KOPT-K1 (cell line): ENCODE data around the gene CACHD1.

Source experiments
- H3K27ac ChIP-seq: fragments of 200-600 bp; sonication (generic); 2 replicates; pipeline ENCODE4 v1.5.1; 2016; ENCODE audit warnings: antibody characterized with exemption, mild to moderate bottlenecking, low read depth, low read length; ENCODE audit not compliant: poor library complexity, severe bottlenecking
- H3K36me3 ChIP-seq: fragments of 200-600 bp; sonication (generic); 2 replicates; pipeline ENCODE4 v1.5.1; 2017; ENCODE audit warnings: antibody characterized with exemption, mild to moderate bottlenecking, low read length, moderate library complexity; ENCODE audit not compliant: insufficient read depth
- H3K9me3 ChIP-seq: fragments of 200-600 bp; sonication (generic); 2 replicates; pipeline ENCODE4 v1.5.1; 2017; ENCODE audit warnings: antibody characterized with exemption, low read length, mild to moderate bottlenecking; ENCODE audit not compliant: insufficient read depth, poor library complexity, severe bottlenecking

The CACHD1 gene

GRCh38 chr1:64536836-64537490 is 67.0 kb downstream of the CACHD1 start:
- no peaks in the 10 kb centered on the region for H3K9me3 ChIP-seq
- H3K27ac ChIP-seq, result no peak overlapping the region
- no peaks in the 10 kb centered on the region for H3K36me3 ChIP-seq

GRCh38 chr1:64537942-64538341 is 68.0 kb downstream of the CACHD1 start:
- Histone ChIP-seq H3K9me3 (no peaks in the 10 kb centered on the region), H3K36me3 (no peaks in the 10 kb centered on the region), H3K27ac (no peak overlapping the region)

- no peak overlapping the region for H3K27ac ChIP-seq
- H3K36me3 ChIP-seq, result no peaks in the 10 kb centered on the region
- H3K9me3 ChIP-seq, result no peaks in the 10 kb centered on the region
Observed at GRCh38 chr1:64538389-64538788, 68.5 kb downstream of the CACHD1 start.

GRCh38 chr1:64539289-64539688 is 69.4 kb downstream of the CACHD1 start:
- Histone ChIP-seq H3K27ac (no peak overlapping the region), H3K36me3 (no peaks in the 10 kb centered on the region)

GRCh38 chr1:64539781-64540218 is 69.9 kb downstream of the CACHD1 start:
- Histone ChIP-seq H3K36me3 (no peaks in the 10 kb centered on the region), H3K9me3 (no peaks in the 10 kb centered on the region), H3K27ac (no peak overlapping the region)

More at GRCh38 chr1:64539289-64539688, 69.4 kb downstream of the CACHD1 start:
- no peaks in the 10 kb centered on the region for H3K9me3 ChIP-seq

GRCh38 chr1:64540265-64540791 is 70.4 kb downstream of the CACHD1 start:
- Histone ChIP-seq H3K27ac (no peak overlapping the region), H3K9me3 (no peaks in the 10 kb centered on the region), H3K36me3 (no peaks in the 10 kb centered on the region)

GRCh38 chr1:64542118-64542517 is 72.2 kb downstream of the CACHD1 start:
- no peaks in the 10 kb centered on the region for H3K9me3 ChIP-seq
- no peaks in the 10 kb centered on the region for H3K36me3 ChIP-seq
- no peak overlapping the region for H3K27ac ChIP-seq

- no peaks in the 10 kb centered on the region for H3K9me3 ChIP-seq
- H3K27ac ChIP-seq, result no peak overlapping the region
Observed at GRCh38 chr1:64543831-64544230, 73.9 kb downstream of the CACHD1 start.

GRCh38 chr1:64545118-64545843 is 75.4 kb downstream of the CACHD1 start:
- no peaks in the 10 kb centered on the region for H3K36me3 ChIP-seq
- no peak overlapping the region for H3K27ac ChIP-seq
- no peaks in the 10 kb centered on the region for H3K9me3 ChIP-seq

More at GRCh38 chr1:64543831-64544230, 73.9 kb downstream of the CACHD1 start:
- H3K36me3 ChIP-seq, result no peaks in the 10 kb centered on the region

- no peaks in the 10 kb centered on the region for H3K9me3 ChIP-seq
- H3K36me3 ChIP-seq, result no peaks in the 10 kb centered on the region
- H3K27ac ChIP-seq, result no peak overlapping the region
Observed at GRCh38 chr1:64546013-64546412, 76.1 kb downstream of the CACHD1 start.

- H3K9me3 ChIP-seq, result no peaks in the 10 kb centered on the region
- H3K27ac ChIP-seq, result no peak overlapping the region
- H3K36me3 ChIP-seq, result no peaks in the 10 kb centered on the region
Observed at GRCh38 chr1:64549464-64550239, 79.7 kb downstream of the CACHD1 start.

- no peaks in the 10 kb centered on the region for H3K36me3 ChIP-seq
- H3K27ac ChIP-seq, result no peak overlapping the region
- no peaks in the 10 kb centered on the region for H3K9me3 ChIP-seq
Observed at GRCh38 chr1:64550510-64550909, 80.6 kb downstream of the CACHD1 start.

GRCh38 chr1:64550946-64551605 is 81.1 kb downstream of the CACHD1 start:
- no peak overlapping the region for H3K27ac ChIP-seq
- H3K9me3 ChIP-seq, result no peaks in the 10 kb centered on the region
- no peaks in the 10 kb centered on the region for H3K36me3 ChIP-seq

- H3K36me3 ChIP-seq, result no peaks in the 10 kb centered on the region
- no peak overlapping the region for H3K27ac ChIP-seq
- no peaks in the 10 kb centered on the region for H3K9me3 ChIP-seq
Observed at GRCh38 chr1:64553285-64553684, 83.4 kb downstream of the CACHD1 start.

- H3K27ac ChIP-seq, result no peak overlapping the region
- no peaks in the 10 kb centered on the region for H3K36me3 ChIP-seq
- no peaks in the 10 kb centered on the region for H3K9me3 ChIP-seq
Observed at GRCh38 chr1:64555947-64556346, 86.0 kb downstream of the CACHD1 start.
